Lower lobe of right lung (tissue), 2 donors: ENCODE data around the gene DIPK1B. TPM values are rescaled to one million over a fixed set of nuclear protein-coding genes. Genes with fewer than 3 reads are reported as not detected.

Experiments
- ATAC-seq, 2 donors: fragments of 200-7000 bp; cut with Tn5 transposase; one replicate each; pipeline ENCODE4 v1.9.1; 2020 to 2022; ENCODE audit warnings: mild to moderate bottlenecking in 2 of 2, moderate library complexity in 2 of 2
- DNase-seq: peaks from one replicate; pipeline ENCODE4 v3.0.0-alpha.2; 2020
- H3K27ac ChIP-seq: fragments of 200-600 bp; one replicate; pipeline ENCODE4 v1.8.0; 2022
- H3K27me3 ChIP-seq: fragments of 200-600 bp; one replicate; pipeline ENCODE4 v1.8.0; 2022; ENCODE audit warnings: low read depth
- H3K36me3 ChIP-seq: fragments of 200-600 bp; one replicate; pipeline ENCODE4 v1.8.0; 2022; ENCODE audit warnings: mild to moderate bottlenecking
- H3K4me1 ChIP-seq: fragments of 200-600 bp; one replicate; pipeline ENCODE4 v1.8.0; 2022
- H3K4me3 ChIP-seq: fragments of 200-600 bp; one replicate; pipeline ENCODE4 v1.8.0; 2022; ENCODE audit warnings: mild to moderate bottlenecking
- H3K9me3 ChIP-seq: fragments of 200-600 bp; one replicate; pipeline ENCODE4 v1.8.0; 2022
- intact Hi-C: fragments of 100-400 bp; cut with DNase I; formaldehyde crosslinking; loops from one replicate; pipeline ENCODE4 v1.11.0; 2022
- total RNA-seq: library from RNA; stranded (reverse); fragmentation: NEBNext Ultra II Directional; extraction: Animal tissue kit (Norgen Biotek cat#: 25700); gene quantifications from one replicate; pipeline ENCODE4 v1.2.1, GENCODE V29; 2021
- TF ChIP-seq, protein P1 (sequence below): fragments of 200-600 bp; IDR thresholded peaks from one replicate; pipeline ENCODE4 v1.8.0; 2022; ENCODE audit warnings: antibody characterized with exemption, mild to moderate bottlenecking
- donor health status: DM: no; HTN: yes; CAD: no; lungs with severe emphysema.

The DIPK1B gene
- total RNA-seq, 1 donor from 2014 or later, result 15.1 TPM

DNA sequence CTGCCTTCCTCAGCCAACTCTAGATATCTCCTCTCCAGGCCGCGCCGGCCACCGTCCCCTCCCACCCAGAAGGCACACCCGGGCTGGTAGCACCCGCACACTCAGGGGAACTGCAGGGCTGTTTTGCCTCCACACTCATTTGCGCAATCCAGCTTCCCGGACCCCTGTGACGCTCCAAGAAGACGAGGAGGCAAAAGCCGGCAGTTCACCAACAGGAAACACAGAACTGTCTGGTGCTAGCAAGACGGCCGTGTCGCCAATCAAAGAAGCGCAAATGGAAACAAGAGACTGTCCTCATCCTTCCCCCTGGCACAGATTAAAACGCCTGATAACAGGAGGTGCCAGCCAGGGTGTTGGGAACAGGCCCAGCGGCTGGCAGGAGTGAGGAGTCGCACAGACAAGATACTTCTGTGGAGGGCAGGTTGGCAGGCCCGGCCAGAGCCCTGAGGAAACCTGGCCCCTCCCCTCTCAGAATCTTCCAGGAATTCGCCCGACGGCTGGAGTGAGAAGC lies 32.9 kb upstream of the DIPK1B start:
- no peaks in the 10 kb centered on the region for H3K9me3 ChIP-seq
- ATAC-seq (peak; percentile 32 to 66), DNase-seq (peak; percentile 72)
- H3K4me3 ChIP-seq, result no peak overlapping the region
- H3K27ac ChIP-seq, result peak overlapping the region; percentile 56
- H3K27me3 ChIP-seq, result no peaks in the 10 kb centered on the region
- peaks cover 42% of the 10 kb centered on the region for H3K4me1 ChIP-seq
- H3K36me3 ChIP-seq, result peaks cover 24% of the 10 kb centered on the region
- intact Hi-C loops, result no loop called here
- TF ChIP-seq, protein P1, sequence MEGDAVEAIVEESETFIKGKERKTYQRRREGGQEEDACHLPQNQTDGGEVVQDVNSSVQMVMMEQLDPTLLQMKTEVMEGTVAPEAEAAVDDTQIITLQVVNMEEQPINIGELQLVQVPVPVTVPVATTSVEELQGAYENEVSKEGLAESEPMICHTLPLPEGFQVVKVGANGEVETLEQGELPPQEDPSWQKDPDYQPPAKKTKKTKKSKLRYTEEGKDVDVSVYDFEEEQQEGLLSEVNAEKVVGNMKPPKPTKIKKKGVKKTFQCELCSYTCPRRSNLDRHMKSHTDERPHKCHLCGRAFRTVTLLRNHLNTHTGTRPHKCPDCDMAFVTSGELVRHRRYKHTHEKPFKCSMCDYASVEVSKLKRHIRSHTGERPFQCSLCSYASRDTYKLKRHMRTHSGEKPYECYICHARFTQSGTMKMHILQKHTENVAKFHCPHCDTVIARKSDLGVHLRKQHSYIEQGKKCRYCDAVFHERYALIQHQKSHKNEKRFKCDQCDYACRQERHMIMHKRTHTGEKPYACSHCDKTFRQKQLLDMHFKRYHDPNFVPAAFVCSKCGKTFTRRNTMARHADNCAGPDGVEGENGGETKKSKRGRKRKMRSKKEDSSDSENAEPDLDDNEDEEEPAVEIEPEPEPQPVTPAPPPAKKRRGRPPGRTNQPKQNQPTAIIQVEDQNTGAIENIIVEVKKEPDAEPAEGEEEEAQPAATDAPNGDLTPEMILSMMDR, result no peak

DNA sequence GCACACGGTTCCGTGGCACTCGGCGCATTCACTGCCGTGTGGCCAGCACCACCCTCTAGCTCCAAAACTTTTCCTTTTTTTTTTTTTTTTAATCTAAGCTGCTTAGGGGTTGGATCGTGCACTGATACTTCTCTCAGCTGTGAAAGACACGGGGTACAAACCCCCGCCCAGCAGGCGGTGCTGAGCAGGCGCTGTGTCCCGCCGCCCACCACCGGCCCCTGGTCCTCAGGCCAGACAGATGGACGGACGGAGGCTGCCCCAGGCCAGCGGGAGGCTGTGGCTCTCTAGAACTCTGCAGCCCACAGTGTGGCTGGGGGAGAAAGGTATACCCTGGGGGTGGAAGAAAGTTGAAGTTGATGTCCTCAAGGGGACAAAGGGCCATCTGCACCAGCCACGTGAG lies 31.3 kb upstream of the DIPK1B start:
- peaks cover 14% of the 10 kb centered on the region for H3K36me3 ChIP-seq
- no peaks in the 10 kb centered on the region for H3K27me3 ChIP-seq
- H3K4me1 ChIP-seq, result peaks cover 53% of the 10 kb centered on the region
- TF ChIP-seq, protein P1, result no peak
- H3K4me3 ChIP-seq, result no peak overlapping the region
- no peak overlapping the region for H3K27ac ChIP-seq
- no peak for ATAC-seq
- intact Hi-C loops, result no loop called here
- H3K9me3 ChIP-seq, result no peaks in the 10 kb centered on the region
- no peak for DNase-seq

DNA sequence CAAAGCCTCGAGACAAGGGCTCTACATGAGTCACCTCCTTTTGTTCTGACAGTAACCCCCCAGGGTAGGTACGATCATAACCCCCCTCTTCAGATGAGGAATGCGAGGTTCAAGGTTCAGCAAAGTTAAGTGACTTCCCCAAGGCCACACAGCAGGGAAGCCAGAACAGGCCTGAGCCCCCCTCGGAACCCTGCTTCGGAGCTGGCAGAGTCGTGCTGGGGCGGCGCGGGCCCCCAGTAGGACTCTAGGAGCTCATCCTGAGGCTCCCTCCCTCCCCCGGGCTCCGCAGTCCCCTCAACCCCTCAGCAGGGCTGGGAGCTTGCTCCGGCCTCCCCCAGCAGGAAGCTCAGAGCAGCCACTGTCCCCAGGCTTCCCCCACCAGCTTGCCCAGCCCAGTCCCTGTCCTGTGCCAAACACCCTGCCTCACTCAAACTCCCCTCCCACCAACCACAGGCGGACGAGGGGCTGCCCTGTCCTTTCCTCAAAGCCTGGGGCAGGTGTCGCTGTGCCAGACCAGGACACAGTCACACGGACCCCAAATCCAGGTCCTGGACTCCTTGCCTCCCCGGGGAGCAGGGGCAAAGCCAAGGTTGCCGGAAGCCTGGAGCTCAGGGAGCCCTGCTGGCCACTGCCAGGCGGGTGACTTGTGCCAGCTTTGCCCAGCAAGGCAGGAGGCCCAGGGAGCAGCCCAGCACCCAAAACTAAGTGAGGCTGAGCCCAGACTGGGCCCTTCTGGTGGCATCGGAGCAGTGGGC lies 30.2 kb upstream of the DIPK1B start:
- Histone ChIP-seq H3K27ac (no peak overlapping the region), H3K9me3 (no peaks in the 10 kb centered on the region), H3K36me3 (peaks cover 3% of the 10 kb centered on the region), H3K4me3 (no peak overlapping the region), H3K27me3 (no peaks in the 10 kb centered on the region), H3K4me1 (peaks cover 50% of the 10 kb centered on the region)
- no peak for ATAC-seq
- intact Hi-C loops, result no loop called here
- no peak for DNase-seq
- TF ChIP-seq, protein P1, result no peak

DNA sequence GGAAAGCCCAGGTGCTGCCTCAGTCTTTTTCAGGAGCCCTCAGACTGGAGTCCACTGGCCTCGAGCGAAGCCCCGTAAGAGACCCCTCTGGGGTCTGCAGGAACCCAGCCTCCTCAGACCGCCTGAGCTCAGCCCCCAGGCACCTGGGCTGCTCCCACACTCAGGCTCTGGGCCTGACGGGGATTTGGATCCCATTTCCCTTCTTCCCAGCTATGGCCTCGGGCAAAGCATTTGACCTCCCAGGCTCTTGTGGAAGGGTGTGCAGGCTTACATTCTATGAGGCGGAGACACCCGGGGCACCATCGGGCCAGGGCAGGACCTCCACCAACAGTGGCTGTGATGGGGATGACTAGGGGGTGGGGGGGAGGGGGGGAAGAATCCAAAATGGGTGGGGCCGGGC lies 29.7 kb upstream of the DIPK1B start:
- no peak for DNase-seq
- intact Hi-C loops, result no loop called here
- Histone ChIP-seq H3K9me3 (no peaks in the 10 kb centered on the region), H3K4me1 (peaks cover 52% of the 10 kb centered on the region), H3K27me3 (no peaks in the 10 kb centered on the region), H3K4me3 (no peak overlapping the region), H3K36me3 (no peaks in the 10 kb centered on the region), H3K27ac (no peak overlapping the region)
- TF ChIP-seq, protein P1, result no peak
- no peak for ATAC-seq

DNA sequence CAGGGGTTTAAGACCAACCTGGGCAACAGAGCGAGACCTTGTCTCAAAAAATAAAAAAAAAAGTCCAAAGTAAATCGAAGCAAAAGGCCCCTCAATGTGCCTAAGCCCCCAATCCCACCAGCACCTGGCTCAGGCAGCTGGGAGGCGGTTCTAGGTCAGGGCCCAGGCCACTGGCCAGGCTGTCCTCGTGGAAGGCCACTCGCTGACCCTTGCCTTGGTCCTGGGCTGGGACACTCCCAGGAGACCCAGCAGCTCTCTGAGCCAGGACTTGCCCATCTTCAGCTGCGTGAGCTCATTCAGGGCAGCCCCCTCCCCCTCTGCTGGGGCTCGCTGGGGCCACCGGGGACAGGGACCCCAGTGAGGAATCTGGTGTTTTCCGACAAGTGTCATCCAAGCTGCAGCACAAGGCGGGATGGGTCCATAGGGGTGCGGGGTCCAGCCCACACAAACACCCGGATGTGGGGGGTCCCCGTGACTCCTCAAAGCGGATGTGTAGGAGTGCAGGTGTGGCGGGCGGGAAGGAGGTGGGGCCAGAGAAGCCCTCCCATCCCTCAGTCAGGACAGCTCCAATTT lies 29.1 kb upstream of the DIPK1B start:
- H3K27ac ChIP-seq, result no peak overlapping the region
- H3K4me3 ChIP-seq, result no peak overlapping the region
- TF ChIP-seq, protein P1, result no peak
- intact Hi-C loops, result no loop called here
- no peak for ATAC-seq
- no peaks in the 10 kb centered on the region for H3K27me3 ChIP-seq
- peaks cover 53% of the 10 kb centered on the region for H3K4me1 ChIP-seq
- H3K9me3 ChIP-seq, result no peaks in the 10 kb centered on the region
- DNase-seq, result no peak
- H3K36me3 ChIP-seq, result no peaks in the 10 kb centered on the region
